Activated naive CD8-positive, alpha-beta T cell treated with anti-CD3 and anti-CD28 coated beads, Interleukin-2, amount 10 ng/mL, durations not matched to agents 7 days and 5 days (primary cell): ENCODE results near the gene EIF3L. TPM values are rescaled to one million over a fixed set of nuclear protein-coding genes. Genes with fewer than 3 reads are reported as not detected.

Source experiments
- ATAC-seq: fragments of 150-1000 bp; cut with Tn5 transposase; one replicate; pipeline ENCODE4 v1.10.0; 2021; ENCODE audit warnings: low read depth, moderate library complexity
- POLR2A ChIA-PET: fragments of 350-600 bp; sonication (Branson Sonifier 250); formaldehyde crosslinking; loops from one replicate; lab custom pipeline; 2021; ENCODE audit warnings: antibody characterized with exemption; lab: Charles Lee
- DNase-seq: peaks from one replicate; pipeline ENCODE4 v3.0.0; 2021
- H3K27ac Mint-ChIP-seq: one replicate; pipeline ENCODE4 v1.8.0; 2022; ENCODE audit warnings: mild to moderate bottlenecking, mixed read lengths
- H3K27me3 Mint-ChIP-seq: one replicate; pipeline ENCODE4 v1.8.0; 2022; ENCODE audit warnings: mild to moderate bottlenecking, moderate library complexity, mixed read lengths
- H3K36me3 Mint-ChIP-seq: one replicate; pipeline ENCODE4 v1.8.0; 2021; ENCODE audit warnings: mild to moderate bottlenecking, mixed read lengths
- H3K4me1 Mint-ChIP-seq: one replicate; pipeline ENCODE4 v1.8.0; 2021; ENCODE audit warnings: mixed read lengths
- H3K4me3 Mint-ChIP-seq: one replicate; pipeline ENCODE4 v1.8.0; 2022; ENCODE audit warnings: mild to moderate bottlenecking, moderate library complexity, mixed read lengths
- H3K9me3 Mint-ChIP-seq: one replicate; pipeline ENCODE4 v1.8.0; 2021; ENCODE audit warnings: mixed read lengths
- total RNA-seq, 2 experiments: library from RNA; stranded (reverse); gene quantifications; one replicate each; pipeline ENCODE4 v1.2.3, GENCODE V29; 2021

EIF3L gene
- total RNA-seq, 2 experiments from 2014 or later, result 328 to 368 TPM

GRCh38 chr22:37905534-37906363 is 56.5 kb downstream of the EIF3L start, which contains the start of gene MICALL1:
Gene MICALL1 (plus strand): TSS chr22:37906297. CDS start chr22:37906423, 126 bp downstream.
- peak within 1 kb of the TSS; percentile 79 for H3K4me3 Mint-ChIP-seq
- ATAC-seq, result peak; percentile 87
- no peaks in the 10 kb centered on the region for H3K27me3 Mint-ChIP-seq

DNA sequence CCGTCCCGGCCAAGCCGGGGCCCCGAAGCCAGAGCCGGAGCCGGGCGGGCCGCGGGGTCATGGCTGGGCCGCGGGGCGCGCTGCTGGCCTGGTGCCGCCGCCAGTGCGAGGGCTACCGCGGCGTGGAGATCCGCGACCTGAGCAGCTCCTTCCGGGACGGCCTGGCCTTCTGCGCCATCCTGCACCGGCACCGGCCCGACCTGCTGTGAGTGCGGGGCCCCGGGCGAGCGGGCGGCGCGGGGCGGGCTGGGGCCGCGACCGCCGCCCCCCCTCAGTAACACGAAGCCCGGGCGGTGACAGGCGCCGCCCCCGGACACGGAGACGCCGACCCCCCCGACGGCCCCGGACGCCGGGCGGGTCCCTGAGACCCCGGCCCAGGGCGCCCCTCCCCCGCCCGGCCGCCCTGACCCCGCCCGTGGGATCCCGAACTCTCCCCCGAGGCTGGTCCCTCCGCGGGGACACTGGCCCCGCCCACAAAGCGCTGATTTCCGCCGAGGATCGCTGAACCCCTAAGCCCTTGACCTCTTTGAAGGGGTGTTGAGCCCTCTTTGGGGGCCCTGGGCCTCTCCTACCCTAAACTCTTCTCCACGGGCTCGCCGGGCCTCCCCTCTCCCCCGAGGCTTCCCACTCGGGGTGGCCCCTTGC is 57.3 kb downstream of the EIF3L start:
- POLR2A ChIA-PET, result interaction anchor here (0.7 to 3.1 kb wide), 9 partner anchors 10 to 100 kb away, joined by 3 to 45 read pairs (median 4); partner anchors contain the start of genes ANKRD54, C22orf23 and POLR2F
- Mint-ChIP-seq H3K4me3 (peak overlapping the region; percentile 77), H3K27ac (peak overlapping the region; percentile 74), H3K27me3 (no peaks in the 10 kb centered on the region), H3K9me3 (no peaks in the 10 kb centered on the region), H3K4me1 (peaks cover 23% of the 10 kb centered on the region), H3K36me3 (no peaks in the 10 kb centered on the region)
- DNase-seq, result peak; percentile 70
- ATAC-seq, result peak; percentile 28

More at GRCh38 chr22:37905534-37906363, 56.5 kb downstream of the EIF3L start, which contains the start of gene MICALL1:
- H3K27ac Mint-ChIP-seq, result peak within 1 kb of the TSS; percentile 87
- peaks cover 27% of the 10 kb centered on the region for H3K4me1 Mint-ChIP-seq
- no peaks in the 10 kb centered on the region for H3K36me3 Mint-ChIP-seq
- no peaks in the 10 kb centered on the region for H3K9me3 Mint-ChIP-seq
- DNase-seq, result peak; percentile 85
- POLR2A ChIA-PET, result interaction anchor here (0.6 to 3.1 kb wide), 14 partner anchors 9 to 230 kb away, joined by 3 to 45 read pairs (median 4); partner anchors contain the start of genes ANKRD54, C22orf23 and POLR2F

GRCh38 chr22:37907036-37907954 is 58.1 kb downstream of the EIF3L start:
- Mint-ChIP-seq H3K4me1 (peaks cover 27% of the 10 kb centered on the region), H3K4me3 (peak overlapping the region; percentile 77), H3K36me3 (no peaks in the 10 kb centered on the region), H3K27me3 (no peaks in the 10 kb centered on the region), H3K27ac (peak overlapping the region; percentile 74), H3K9me3 (no peaks in the 10 kb centered on the region)
- POLR2A ChIA-PET, result interaction anchor here (1.9 to 3.1 kb wide), 3 partner anchors 9 to 11 kb away, joined by 10 to 45 read pairs (median 12); no protein-coding TSS in a partner anchor
- ATAC-seq (no peak), DNase-seq (no peak)

DNA sequence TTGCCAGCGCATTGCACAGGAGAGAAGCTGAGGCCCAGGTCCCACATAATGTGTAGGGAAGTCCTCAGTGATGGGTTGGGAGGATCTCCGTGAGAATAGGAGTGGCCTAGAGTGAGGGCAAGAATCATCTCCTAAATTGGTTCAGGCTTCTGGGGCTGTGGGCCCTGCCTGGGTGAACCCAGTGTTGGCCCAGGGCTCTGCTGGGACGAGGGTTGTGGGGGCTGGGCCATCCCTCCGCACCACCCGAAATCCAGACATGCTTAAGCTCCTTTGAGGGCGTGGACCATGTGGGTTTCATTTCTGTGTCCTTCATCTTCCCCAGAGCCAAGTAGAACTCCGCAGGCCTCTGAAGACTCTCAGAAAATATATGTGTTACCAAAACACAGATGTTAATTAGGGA is 60.5 kb downstream of the EIF3L start:
- H3K4me1 Mint-ChIP-seq, result peaks cover 32% of the 10 kb centered on the region
- H3K4me3 Mint-ChIP-seq, result no peak overlapping the region
- POLR2A ChIA-PET, result interaction anchor here (0.6 kb wide), 1 partner anchor 168 kb away, joined by 4 read pairs; no protein-coding TSS in a partner anchor
- no peaks in the 10 kb centered on the region for H3K27me3 Mint-ChIP-seq
- H3K9me3 Mint-ChIP-seq, result no peaks in the 10 kb centered on the region
- ATAC-seq (no peak), DNase-seq (no peak)
- no peak overlapping the region for H3K27ac Mint-ChIP-seq
- H3K36me3 Mint-ChIP-seq, result no peaks in the 10 kb centered on the region

GRCh38 chr22:37910890-37911672 is 61.9 kb downstream of the EIF3L start:
- Mint-ChIP-seq H3K27ac (no peak overlapping the region), H3K4me1 (peaks cover 25% of the 10 kb centered on the region), H3K27me3 (no peaks in the 10 kb centered on the region), H3K36me3 (no peaks in the 10 kb centered on the region), H3K4me3 (no peak overlapping the region), H3K9me3 (no peaks in the 10 kb centered on the region)
- POLR2A ChIA-PET, result no interaction called here
- DNase-seq, result no peak
- no peak for ATAC-seq

DNA sequence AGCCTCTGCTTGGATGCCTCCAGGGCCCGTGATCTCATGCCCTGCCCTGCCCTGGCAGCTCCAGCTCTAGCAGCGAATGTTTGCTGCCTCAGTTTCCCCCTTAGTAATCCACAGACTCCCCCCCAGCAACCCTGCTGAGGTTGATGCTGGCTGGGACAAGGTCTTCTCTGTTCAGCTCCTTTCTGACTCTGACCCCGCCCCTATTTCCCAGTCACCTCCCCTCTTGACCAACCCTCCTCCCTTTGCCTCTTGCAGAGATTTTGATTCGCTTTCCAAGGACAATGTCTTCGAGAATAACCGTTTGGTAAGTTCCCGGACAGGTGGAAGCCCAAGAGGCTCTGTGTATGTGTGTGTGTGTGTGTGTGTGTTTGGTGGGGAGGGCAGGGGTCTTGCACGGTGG is 62.5 kb downstream of the EIF3L start:
- no peaks in the 10 kb centered on the region for H3K36me3 Mint-ChIP-seq
- H3K9me3 Mint-ChIP-seq, result no peaks in the 10 kb centered on the region
- POLR2A ChIA-PET, result no interaction called here
- no peaks in the 10 kb centered on the region for H3K27me3 Mint-ChIP-seq
- no peak for DNase-seq
- peaks cover 25% of the 10 kb centered on the region for H3K4me1 Mint-ChIP-seq
- H3K4me3 Mint-ChIP-seq, result no peak overlapping the region
- no peak for ATAC-seq
- peak overlapping the region; percentile 52 for H3K27ac Mint-ChIP-seq

GRCh38 chr22:37912171-37912570 is 63.0 kb downstream of the EIF3L start:
- Mint-ChIP-seq H3K27me3 (no peaks in the 10 kb centered on the region), H3K9me3 (no peaks in the 10 kb centered on the region), H3K36me3 (no peaks in the 10 kb centered on the region), H3K27ac (no peak overlapping the region), H3K4me3 (no peak overlapping the region), H3K4me1 (peaks cover 25% of the 10 kb centered on the region)
- DNase-seq (no peak), ATAC-seq (no peak)
- POLR2A ChIA-PET, result no interaction called here

GRCh38 chr22:37913233-37913721 is 64.1 kb downstream of the EIF3L start:
- H3K4me3 Mint-ChIP-seq, result no peak overlapping the region
- DNase-seq (no peak), ATAC-seq (no peak)
- no peak overlapping the region for H3K27ac Mint-ChIP-seq
- peaks cover 18% of the 10 kb centered on the region for H3K4me1 Mint-ChIP-seq
- H3K9me3 Mint-ChIP-seq, result no peaks in the 10 kb centered on the region
- no peaks in the 10 kb centered on the region for H3K27me3 Mint-ChIP-seq
- H3K36me3 Mint-ChIP-seq, result no peaks in the 10 kb centered on the region
- POLR2A ChIA-PET, result no interaction called here

GRCh38 chr22:37916311-37916710 is 67.1 kb downstream of the EIF3L start:
- POLR2A ChIA-PET, result interaction anchor here (0.6 to 2.5 kb wide), 2 partner anchors 10 to 80 kb away, joined by 9 to 12 read pairs; partner anchors contain the start of gene MICALL1
- ATAC-seq, result no peak
- H3K4me3 Mint-ChIP-seq, result no peak overlapping the region
- peaks cover 14% of the 10 kb centered on the region for H3K4me1 Mint-ChIP-seq
- H3K9me3 Mint-ChIP-seq, result no peaks in the 10 kb centered on the region
- H3K27me3 Mint-ChIP-seq, result no peaks in the 10 kb centered on the region
- H3K36me3 Mint-ChIP-seq, result peaks cover 4% of the 10 kb centered on the region
- no peak overlapping the region for H3K27ac Mint-ChIP-seq
- DNase-seq, result no peak

DNA sequence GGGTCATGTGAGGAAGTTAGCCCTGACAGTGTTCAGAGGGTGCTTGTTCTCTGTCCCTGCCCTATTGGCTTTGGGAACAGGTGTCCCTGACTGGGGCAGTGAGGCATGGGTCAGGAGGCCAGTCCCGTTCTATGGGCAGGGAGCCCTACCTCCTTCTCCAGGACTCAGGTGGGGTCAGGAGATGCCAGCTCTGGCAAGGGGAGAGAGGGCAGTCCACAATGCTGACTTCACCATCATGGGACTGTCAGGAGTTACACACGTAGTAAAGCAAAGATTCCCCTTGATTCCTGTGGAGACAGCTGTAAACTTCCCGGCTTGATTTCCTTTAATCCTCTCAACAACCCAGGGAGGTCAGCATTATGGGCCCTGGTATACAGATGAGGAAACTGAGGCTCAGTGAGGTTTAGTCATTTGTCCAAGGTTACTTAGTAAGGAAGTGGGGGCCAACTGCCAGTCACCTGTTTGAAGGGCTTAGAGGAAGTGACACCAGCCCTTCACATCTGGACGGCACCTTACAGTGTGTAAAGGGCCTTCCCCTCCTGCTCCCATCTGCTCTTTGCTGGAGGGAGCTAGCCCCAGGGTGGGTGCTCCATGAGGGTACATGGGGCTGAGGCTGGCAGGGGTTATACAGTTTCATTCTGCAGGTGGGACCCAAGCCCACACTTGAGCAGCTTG is 68.8 kb downstream of the EIF3L start:
- H3K36me3 Mint-ChIP-seq, result peaks cover 4% of the 10 kb centered on the region
- H3K27ac Mint-ChIP-seq, result peak overlapping the region; percentile 34
- no peaks in the 10 kb centered on the region for H3K27me3 Mint-ChIP-seq
- POLR2A ChIA-PET, result interaction anchor here (1.6 kb wide), 1 partner anchor 12 kb away, joined by 10 read pairs; the partner anchor contains the start of gene MICALL1
- H3K4me3 Mint-ChIP-seq, result no peak overlapping the region
- DNase-seq, result no peak
- ATAC-seq, result no peak
- H3K4me1 Mint-ChIP-seq, result peaks cover 11% of the 10 kb centered on the region
- H3K9me3 Mint-ChIP-seq, result no peaks in the 10 kb centered on the region

DNA sequence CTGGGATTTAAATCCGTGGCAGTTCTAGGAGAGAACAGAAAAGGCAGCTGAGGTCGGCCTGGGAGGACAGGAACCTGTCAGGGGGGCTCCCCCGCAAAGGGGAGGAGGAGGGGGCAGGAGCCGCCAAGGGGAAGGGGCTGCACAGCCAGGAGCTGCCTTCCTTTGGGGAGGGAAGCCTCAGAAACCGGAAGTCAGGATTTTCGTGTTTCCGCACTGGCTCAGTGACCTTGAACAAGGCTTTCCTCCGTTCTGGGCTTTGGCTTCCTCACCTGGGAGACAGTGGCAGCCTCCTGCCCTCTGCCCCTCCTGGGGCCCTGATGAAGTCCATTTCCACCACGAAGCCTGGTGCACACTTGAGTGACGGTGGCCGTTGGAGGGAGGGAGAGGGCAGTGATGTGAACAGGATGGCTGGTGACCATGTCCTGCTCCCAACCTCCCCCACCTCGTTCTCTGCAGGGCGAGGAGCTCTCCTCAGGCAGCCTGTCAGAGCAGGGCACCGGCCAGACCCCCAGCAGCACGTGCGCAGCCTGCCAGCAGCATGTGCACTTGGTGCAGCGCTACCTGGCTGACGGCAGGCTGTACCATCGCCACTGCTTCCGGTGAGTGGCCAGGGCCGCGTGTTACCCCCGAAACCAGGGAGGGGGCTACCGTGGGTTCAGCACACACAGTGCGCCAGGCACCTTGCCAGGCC is 69.5 kb downstream of the EIF3L start:
- Mint-ChIP-seq H3K4me1 (peaks cover 6% of the 10 kb centered on the region), H3K36me3 (peaks cover 4% of the 10 kb centered on the region), H3K4me3 (no peak overlapping the region), H3K9me3 (no peaks in the 10 kb centered on the region), H3K27ac (no peak overlapping the region), H3K27me3 (no peaks in the 10 kb centered on the region)
- DNase-seq, result no peak
- no peak for ATAC-seq
- POLR2A ChIA-PET, result interaction anchor here (1.6 kb wide), 1 partner anchor 13 kb away, joined by 10 read pairs; the partner anchor contains the start of gene MICALL1
